Stimulated activated CD4-positive, alpha-beta T cell treated with anti-CD3 and anti-CD28 coated beads, Interleukin-1b, Interleukin-23, amount 100 ng/mL, for 48 hours (primary cell): ENCODE measurements around the gene SYK.

Experiments
- DNase-seq: peaks from one replicate; pipeline ENCODE4 v3.0.0-alpha.2; 2020

SYK gene

DNA sequence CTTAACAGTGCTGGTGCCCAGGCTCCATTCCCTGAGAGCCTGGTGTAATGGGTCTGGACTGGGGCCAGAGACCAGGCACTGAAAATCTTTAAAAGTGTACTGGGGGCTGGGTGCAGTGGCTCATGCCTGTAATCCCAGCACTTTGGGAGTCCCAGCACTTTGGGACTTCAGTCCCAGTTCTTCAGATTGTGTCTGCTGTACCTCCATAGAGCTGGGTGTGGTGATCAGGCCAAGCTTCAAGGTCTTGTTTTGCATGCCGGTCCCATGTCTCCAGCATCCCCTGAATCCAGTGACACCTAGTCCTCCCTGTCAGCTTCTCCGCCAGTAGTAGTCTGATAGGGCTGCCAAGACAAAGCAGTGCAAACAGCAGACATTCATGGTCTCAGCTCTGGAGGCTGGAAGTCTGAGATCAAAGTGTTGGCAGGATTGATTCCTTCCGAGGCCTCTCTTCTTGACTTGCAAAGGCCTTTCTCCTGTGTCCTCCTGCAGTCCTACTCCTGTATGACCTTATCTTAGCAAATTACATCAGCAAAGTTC lies 108.2 kb downstream of the SYK start:
- DNase-seq = no peak

- no peak for DNase-seq
Observed at GRCh38 chr9:90914196-90914595, 112.6 kb downstream of the SYK start.

DNA sequence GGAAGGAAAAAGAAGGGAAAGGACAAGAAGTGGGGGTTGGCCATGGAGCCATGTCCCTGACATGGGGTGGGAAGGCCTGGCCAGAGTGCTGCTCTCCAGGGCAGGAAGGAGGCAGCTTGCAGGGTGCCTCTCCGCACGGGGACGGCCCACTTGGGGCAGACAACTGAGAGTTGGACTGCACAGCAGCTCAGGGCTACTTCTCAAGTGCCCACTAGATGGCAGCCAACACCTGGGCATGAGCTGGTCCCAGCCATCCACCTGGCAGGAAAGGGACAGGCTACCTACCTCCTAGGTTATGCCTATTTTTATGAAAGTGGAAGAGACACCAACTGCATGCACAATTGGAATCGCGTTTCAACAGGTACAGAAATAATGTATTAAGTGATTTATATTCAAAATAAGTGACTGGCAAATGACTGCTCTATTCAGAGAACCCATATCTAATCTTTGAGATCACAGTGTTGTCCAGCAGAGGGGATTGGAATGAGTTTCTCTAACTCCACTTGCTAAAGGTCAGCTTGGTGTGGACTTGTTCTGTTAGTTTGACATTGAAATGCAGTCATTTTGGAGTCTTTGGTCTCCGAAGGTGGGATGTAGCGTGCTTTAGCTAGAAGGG lies 113.4 kb downstream of the SYK start:
- DNase-seq = peak; percentile 80

GRCh38 chr9:90915693-90916092 lies 114.1 kb downstream of the SYK start:
- DNase-seq = peak; percentile 56

DNA sequence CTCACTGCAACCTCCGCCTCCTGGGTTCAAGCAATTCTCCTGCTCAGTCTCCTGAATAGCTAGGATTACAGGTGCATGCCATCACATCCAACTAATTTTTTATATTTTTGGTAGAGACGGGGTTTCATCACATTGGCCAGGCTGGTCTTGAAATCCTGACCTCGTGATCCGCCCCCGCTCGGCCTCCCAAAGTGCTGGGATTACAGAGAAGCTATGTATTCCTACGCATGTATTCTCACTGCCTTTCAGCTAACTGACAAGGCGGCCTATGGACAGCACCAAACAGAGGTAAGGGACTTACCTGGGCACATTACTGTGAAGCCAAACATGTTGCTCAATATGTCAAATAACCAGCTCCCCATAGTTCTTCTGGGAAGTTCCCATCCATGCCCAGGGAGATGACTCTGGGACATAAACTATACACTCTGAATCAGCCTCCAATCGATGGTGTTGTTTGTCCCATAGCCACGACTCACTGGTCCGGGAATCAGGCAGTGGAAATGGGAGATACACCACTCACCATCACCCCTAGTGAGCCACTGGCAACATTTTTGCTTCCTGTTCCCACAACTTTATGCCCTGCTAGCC lies 114.6 kb downstream of the SYK start:
- no peak for DNase-seq

DNA sequence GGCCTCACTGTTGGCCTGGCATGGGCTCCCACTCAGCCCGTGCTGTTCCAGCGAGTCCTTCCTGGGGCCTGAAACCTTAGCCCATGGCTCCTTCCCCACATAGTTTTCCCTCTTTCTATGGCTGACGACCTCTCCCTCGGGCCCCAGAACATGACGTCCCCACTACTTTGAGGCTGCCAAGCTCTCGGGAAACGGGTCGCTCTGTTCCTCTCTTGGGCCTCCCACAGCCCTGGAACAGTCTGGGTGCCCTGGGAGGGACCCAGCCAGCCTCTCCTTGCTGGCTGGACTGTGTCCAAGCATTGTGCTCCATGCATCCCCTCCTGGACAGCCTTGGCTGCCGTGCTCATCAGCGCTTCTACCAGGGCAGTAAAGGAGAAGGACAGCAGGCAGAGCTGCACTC lies 118.3 kb downstream of the SYK start:
- no peak for DNase-seq

- DNase-seq = no peak
Observed at GRCh38 chr9:90921104-90921503, 119.5 kb downstream of the SYK start.

GRCh38 chr9:90921969-90922368 lies 120.3 kb downstream of the SYK start:
- no peak for DNase-seq

DNA sequence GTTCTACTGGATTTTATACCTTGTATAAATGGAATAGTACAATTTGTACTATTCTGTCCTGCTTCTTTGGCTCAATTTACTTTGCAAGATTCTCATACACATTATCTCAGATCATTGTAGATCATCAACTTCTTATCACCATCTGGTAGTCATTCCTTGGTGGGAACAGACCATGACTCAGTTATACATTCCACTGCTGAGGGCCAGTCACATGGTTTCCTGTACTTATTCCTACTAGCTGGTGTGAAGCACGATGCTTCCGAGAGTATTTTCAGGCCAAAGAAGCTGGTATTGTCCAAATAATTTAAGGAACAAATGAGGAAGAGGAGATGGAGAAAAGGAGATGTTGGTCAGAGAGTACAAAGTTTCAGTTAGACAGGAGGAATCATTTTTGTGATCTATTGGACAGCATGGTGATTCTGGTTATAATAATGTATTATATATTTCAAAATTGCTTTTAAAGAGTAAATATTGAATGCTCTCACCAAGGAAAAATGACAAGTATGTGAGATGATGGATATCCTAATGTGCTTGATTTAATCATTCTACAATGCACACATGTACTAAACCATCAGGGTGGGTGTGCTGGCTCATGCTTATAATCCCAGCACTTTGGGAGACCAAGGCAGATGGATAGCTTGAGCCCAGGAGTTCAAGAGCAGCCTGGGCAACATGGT lies 124.1 kb downstream of the SYK start:
- DNase-seq = no peak

DNA sequence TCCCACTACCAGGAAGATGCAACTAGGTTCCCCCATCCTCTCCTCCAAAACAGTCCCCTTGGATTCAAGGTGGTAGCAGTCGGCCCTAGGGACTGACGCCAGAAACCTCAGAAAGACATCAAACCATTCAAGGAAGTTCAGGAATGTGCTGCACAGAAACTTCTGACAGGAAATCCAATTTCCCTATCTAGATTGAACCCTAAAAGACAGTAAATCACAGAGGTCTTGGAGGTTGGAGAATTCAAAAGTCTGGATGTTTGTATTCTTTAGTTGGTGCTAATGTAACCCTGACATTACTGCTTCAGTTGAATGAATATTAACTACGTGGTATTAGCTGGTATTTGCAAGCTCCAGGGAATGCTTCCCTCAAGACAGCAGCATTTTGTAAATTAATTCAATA lies 125.3 kb downstream of the SYK start:
- DNase-seq = no peak

GRCh38 chr9:90927496-90927895 lies 125.9 kb downstream of the SYK start:
- DNase-seq = no peak

DNA sequence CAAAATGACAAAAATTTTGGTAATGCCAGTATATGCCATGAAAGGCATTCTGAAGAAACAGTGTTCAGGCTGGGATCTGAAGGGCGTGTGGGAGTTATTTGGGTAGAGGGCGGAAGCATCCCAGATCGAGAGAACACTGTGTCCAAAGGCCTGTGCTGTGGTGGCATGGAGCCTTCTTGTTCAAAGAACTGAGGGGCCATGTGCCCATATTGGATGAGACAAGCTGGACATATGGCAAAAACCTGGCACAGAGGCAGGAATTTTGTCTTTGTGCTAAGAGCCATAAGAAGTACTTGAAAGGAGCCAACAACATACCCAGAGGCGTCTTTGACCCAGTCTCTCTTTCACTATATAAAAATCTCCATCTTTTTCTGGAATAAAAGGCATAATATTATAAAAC lies 128.0 kb downstream of the SYK start:
- DNase-seq = no peak

- no peak for DNase-seq
Observed at GRCh38 chr9:90933468-90933867, 131.8 kb downstream of the SYK start.

DNA sequence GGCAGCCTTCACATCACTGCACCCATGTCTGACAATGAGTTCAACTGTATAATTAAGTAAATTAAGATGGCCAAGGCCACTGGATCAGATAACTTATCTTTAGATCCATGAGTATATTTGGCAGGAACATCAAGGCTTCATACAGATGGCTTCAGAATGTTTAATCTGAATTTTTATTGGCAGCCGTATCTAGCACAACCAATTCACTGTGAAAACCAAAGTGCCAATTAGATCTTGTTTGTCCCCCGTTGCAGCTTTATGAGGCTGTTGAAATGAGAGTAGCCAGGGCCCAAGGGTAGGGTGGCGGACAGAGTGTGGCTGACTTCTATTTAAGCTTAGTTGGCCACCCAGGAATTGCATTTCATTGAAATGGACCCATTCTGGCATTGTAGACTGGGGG lies 137.7 kb downstream of the SYK start:
- DNase-seq = no peak

DNA sequence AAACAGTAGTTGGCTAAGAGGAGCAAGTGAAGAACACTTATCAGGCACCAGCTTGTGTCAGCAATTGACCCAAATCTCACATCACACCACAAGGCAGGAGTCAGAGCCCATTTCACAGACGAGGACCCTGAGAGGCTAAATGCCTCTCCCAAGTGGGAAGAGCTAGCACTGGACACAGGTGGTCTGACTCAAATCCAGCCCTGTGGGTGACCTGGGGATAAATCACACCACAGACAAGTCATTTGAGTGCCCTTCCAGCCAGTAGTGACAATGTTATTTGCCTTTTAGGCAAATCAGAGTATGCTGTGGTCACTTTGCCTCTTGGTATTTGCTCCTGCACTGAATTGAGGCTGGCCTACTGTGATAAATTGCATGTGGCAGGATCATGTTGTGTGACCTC lies 138.7 kb downstream of the SYK start:
- no peak for DNase-seq

- DNase-seq = no peak
Observed at GRCh38 chr9:90941661-90942060, 140.0 kb downstream of the SYK start.

- DNase-seq = no peak
Observed at GRCh38 chr9:90942555-90942954, 140.9 kb downstream of the SYK start.

GRCh38 chr9:90943341-90943740 lies 141.7 kb downstream of the SYK start:
- DNase-seq = no peak

- DNase-seq = no peak
Observed at GRCh38 chr9:90945336-90945735, 143.7 kb downstream of the SYK start.

GRCh38 chr9:90946982-90947381 lies 145.4 kb downstream of the SYK start:
- no peak for DNase-seq
